ENCODE results near the gene CMTM2. TPM values are rescaled to one million over a fixed set of nuclear protein-coding genes. Genes with fewer than 3 reads are reported as not detected.

Gene CMTM2
- total and polyA plus RNA-seq, 12 donors, result 0.33 to 0.95 (median 0.63) TPM; not detected in 8

- Histone ChIP-seq H3K4me1 (peaks cover 0 to 15% (median 10%) of the 10 kb centered on the region in 9 donors), H3K27me3 (no peaks in the 10 kb centered on the region), H3K4me3 (no peak overlapping the region), H3K36me3 (peaks cover 0 to 63% (median 26%) of the 10 kb centered on the region in 9 donors), H3K9me3 (no peaks in the 10 kb centered on the region), H3K27ac (no peak overlapping the region)
- 86 to 88% methylated on average over 12 of the region's 12 CpGs for WGBS, 2 donors
- no peak for ATAC-seq
- intact Hi-C loops (cut with DNase I), result loop anchor here in 4 of 10 donors (5.0 to 10.0 kb wide), 3 partner anchors 43 to 253 kb away; no protein-coding TSS in a partner anchor
- no peak for DNase-seq
- no peak for TF ChIP-seq CTCF (IDR thresholded peaks at IDR 0.05)
Measured at GRCh38 chr16:66614161-66614802, 35.0 kb downstream of the CMTM2 start.

GRCh38 chr16:66616169-66616568 lies 36.9 kb downstream of the CMTM2 start:
- no peak overlapping the region for H3K4me3 ChIP-seq
- WGBS, 2 donors, result 92 to 95% methylated on average over 4 of the region's 4 CpGs
- H3K4me1 ChIP-seq, result peaks cover 0 to 27% (median 18%) of the 10 kb centered on the region in 9 donors
- no peak overlapping the region for H3K27ac ChIP-seq
- no peaks in the 10 kb centered on the region for H3K9me3 ChIP-seq
- H3K36me3 ChIP-seq, result peaks cover 0 to 48% (median 11%) of the 10 kb centered on the region in 9 donors
- no peak for DNase-seq
- no peak for ATAC-seq
- intact Hi-C loops (cut with DNase I), result loop anchor here in 1 of 10 donors (10.0 kb wide), 1 partner anchor 249 kb away; no protein-coding TSS in a partner anchor
- TF ChIP-seq CTCF (IDR thresholded peaks at IDR 0.05), result no peak
- H3K27me3 ChIP-seq, result no peaks in the 10 kb centered on the region

GRCh38 chr16:66616592-66616991 lies 37.3 kb downstream of the CMTM2 start:
- no peak for DNase-seq
- ATAC-seq, result no peak
- intact Hi-C loops (cut with DNase I), result loop anchor here in 1 of 10 donors (10.0 kb wide), 1 partner anchor 248 kb away; no protein-coding TSS in a partner anchor
- Histone ChIP-seq H3K27me3 (no peaks in the 10 kb centered on the region), H3K9me3 (no peaks in the 10 kb centered on the region), H3K36me3 (peaks cover 0 to 48% (median 8%) of the 10 kb centered on the region in 9 donors), H3K27ac (no peak overlapping the region), H3K4me1 (peaks cover 0 to 27% (median 18%) of the 10 kb centered on the region in 9 donors), H3K4me3 (no peak overlapping the region)
- WGBS, 2 donors, result 78% methylated on average over 9 of the region's 9 CpGs
- TF ChIP-seq CTCF (IDR thresholded peaks at IDR 0.05), result no peak

GRCh38 chr16:66617010-66617434 lies 37.8 kb downstream of the CMTM2 start:
- Histone ChIP-seq H3K27me3 (no peaks in the 10 kb centered on the region), H3K27ac (no peak overlapping the region), H3K9me3 (no peaks in the 10 kb centered on the region), H3K4me3 (no peak overlapping the region), H3K36me3 (peaks cover 0 to 48% (median 5%) of the 10 kb centered on the region in 9 donors), H3K4me1 (peaks cover 0 to 27% (median 18%) of the 10 kb centered on the region in 9 donors)
- WGBS, 2 donors, result 91 to 94% methylated on average over 2 of the region's 2 CpGs
- DNase-seq, result no peak
- intact Hi-C loops (cut with DNase I), result loop anchor here in 1 of 10 donors (10.0 kb wide), 1 partner anchor 248 kb away; no protein-coding TSS in a partner anchor
- TF ChIP-seq CTCF (IDR thresholded peaks at IDR 0.05), result no peak
- no peak for ATAC-seq

Data from heart right ventricle (tissue), 16 donors.